K562 (cell line): ENCODE results near the gene RPS27. TPM values are rescaled to one million over a fixed set of nuclear protein-coding genes. Genes with fewer than 3 reads are reported as not detected.

Source experiments
- ATF1 ChIP-seq, 2 experiments: fragments of 450-650 bp in 1 of 2; IDR thresholded peaks; 2 replicates each; pipeline ENCODE4 v1.6.1; 2016; ENCODE audit warnings: missing compliant biosample characterization in 1 of 2, missing genetic modification characterization in 1 of 2
- BCOR ChIP-seq: fragments of 450-650 bp; IDR thresholded peaks from 2 replicates; pipeline ENCODE4 v1.6.1; 2016
- ELF1 ChIP-seq: fragments of 200-800 bp; sonication (Bioruptor generic); IDR thresholded peaks from 2 replicates; pipeline ENCODE4 v1.6.1; 2016; ENCODE audit warnings: missing genetic modification characterization, missing compliant biosample characterization
- HEY1 ChIP-seq: fragments of 250-450 bp; sonication (Bioruptor Pico); IDR thresholded peaks from 2 replicates; pipeline ENCODE4 v1.5.0; 2020; ENCODE audit warnings: mild to moderate bottlenecking, moderate library complexity, borderline replicate concordance
- HNRNPK ChIP-seq: fragments of 200-400 bp; formaldehyde crosslinking; IDR thresholded peaks from one replicate; pipeline ENCODE4 v1.6.1; 2018; ENCODE audit warnings: mild to moderate bottlenecking, low read depth, low read length; ENCODE audit not compliant: poor library complexity, severe bottlenecking
- MAFK ChIP-seq: IDR thresholded peaks from 2 replicates; pipeline ENCODE4 v1.6.1; 2011; ENCODE audit warnings: low read length, improper control_type of control experiment
- PCBP2 ChIP-seq: fragments of 200-400 bp; formaldehyde crosslinking; IDR thresholded peaks from 2 replicates; pipeline ENCODE4 v1.6.1; 2018; ENCODE audit warnings: low read length, low read depth, mild to moderate bottlenecking, moderate library complexity; ENCODE audit not compliant: poor library complexity, severe bottlenecking
- POLR2G ChIP-seq: fragments of 200-400 bp; formaldehyde crosslinking; IDR thresholded peaks from 2 replicates; pipeline ENCODE4 v1.6.1; 2017; ENCODE audit warnings: low read depth, mild to moderate bottlenecking, antibody characterized with exemption, low read length, moderate library complexity
- POLR3G ChIP-seq: IDR thresholded peaks from 2 replicates; pipeline ENCODE4 v1.6.1; 2011; ENCODE audit not compliant: insufficient read length, insufficient replicate concordance; ENCODE audit errors: extremely low read depth
- RB1 ChIP-seq: fragments of 450-650 bp; IDR thresholded peaks from 2 replicates; pipeline ENCODE4 v1.6.1; 2017; ENCODE audit warnings: low read depth, mild to moderate bottlenecking
- RFX1 ChIP-seq: fragments of 450-650 bp; IDR thresholded peaks from 2 replicates; pipeline ENCODE4 v1.6.1; 2016; ENCODE audit warnings: mild to moderate bottlenecking, moderate library complexity
- TAF9B ChIP-seq: fragments of 450-650 bp; IDR thresholded peaks from 2 replicates; pipeline ENCODE4 v1.6.1; 2018; ENCODE audit warnings: mild to moderate bottlenecking; ENCODE audit not compliant: partially characterized antibody
- ZC3H4 ChIP-seq: sonication (generic); formaldehyde crosslinking; IDR thresholded peaks from 2 replicates; pipeline ENCODE4 v1.9.0; 2021; ENCODE audit warnings: missing genetic modification reagents, borderline replicate concordance
- ZFP30 ChIP-seq: fragments of 250-450 bp; sonication (Bioruptor Pico); IDR thresholded peaks from 2 replicates; pipeline ENCODE4 v1.8.0; 2022; ENCODE audit warnings: moderate library complexity, mild to moderate bottlenecking, inconsistent platforms, borderline replicate concordance
- ZNF282 ChIP-seq: sonication (generic); formaldehyde crosslinking; IDR thresholded peaks from 2 replicates; pipeline ENCODE4 v1.8.1; 2023; ENCODE audit warnings: missing genetic modification reagents
- ZNF551 ChIP-seq: fragments of 250-450 bp; sonication (Bioruptor Pico); IDR thresholded peaks from 2 replicates; pipeline ENCODE4 v1.5.0; 2021; ENCODE audit warnings: mild to moderate bottlenecking, moderate library complexity
- ZNF584 ChIP-seq: fragments of 200-800 bp; sonication (Bioruptor generic); IDR thresholded peaks from 2 replicates; pipeline ENCODE4 v1.6.1; 2016; ENCODE audit warnings: low read depth, mild to moderate bottlenecking, missing genetic modification characterization, missing compliant biosample characterization
- polyA plus RNA-seq, 8 experiments: library from polyadenylated mRNA; depleted of rRNA in 4 of 8; stranded (reverse) in 5 of 8; unstranded in 3 of 8; fragments of >200 nt; fragmentation: Nextera tagmentation in 2 of 8; fragmentation: Illumina TruSeq in 1 of 8; extraction: Ambion mirVana in 2 of 8; extraction: Trizol in 1 of 8; gene quantifications; 2 replicates each; pipeline versions ENCODE4 v1.2.1 to v1.2.3, GENCODE V29; 2011 to 2014; ENCODE audit warnings: inconsistent platforms in 1 of 8, missing spikeins in 1 of 8
- total RNA-seq, 7 experiments: library from RNA; depleted of rRNA in 6 of 7; stranded (reverse); fragments of >200 nt in 6 of 7; fragmentation: Illumina TruSeq in 2 of 7; extraction: Trizol in 2 of 7; gene quantifications; 2 replicates each; pipeline versions ENCODE4 v1.2.1 to v1.2.3, GENCODE V29; 2011 to 2021; ENCODE audit warnings: low replicate concordance in 1 of 7
- TF ChIP-seq, protein P1 (sequence below): sonication (generic); formaldehyde crosslinking; IDR thresholded peaks from 2 replicates; pipeline ENCODE4 v1.8.1; 2023; ENCODE audit warnings: mild to moderate bottlenecking, missing genetic modification reagents
- TF ChIP-seq, protein P2 (sequence below): fragments of 450-650 bp; conservative IDR thresholded peaks from 2 replicates; pipeline ENCODE4 v1.6.1; 2016; ENCODE audit warnings: missing genetic modification characterization, low read depth, mild to moderate bottlenecking, control low read depth, missing compliant biosample characterization
- TF ChIP-seq, protein P3 (sequence below): sonication (generic); formaldehyde crosslinking; IDR thresholded peaks from 2 replicates; pipeline ENCODE4 v1.8.1; 2023; ENCODE audit warnings: mild to moderate bottlenecking, missing genetic modification reagents
- TF ChIP-seq, protein P4 (sequence below): fragments of 450-650 bp; formaldehyde crosslinking; IDR thresholded peaks from 2 replicates; pipeline ENCODE4 v1.4.0; 2020; ENCODE audit warnings: mild to moderate bottlenecking, moderate library complexity

RPS27 gene
- total and polyA plus RNA-seq, 9 of the 15 experiments (the other 6 are each of a cell fraction or from before 2014, with no cell fraction given), result 2,091 to 9,377 (median 6,706) TPM

DNA sequence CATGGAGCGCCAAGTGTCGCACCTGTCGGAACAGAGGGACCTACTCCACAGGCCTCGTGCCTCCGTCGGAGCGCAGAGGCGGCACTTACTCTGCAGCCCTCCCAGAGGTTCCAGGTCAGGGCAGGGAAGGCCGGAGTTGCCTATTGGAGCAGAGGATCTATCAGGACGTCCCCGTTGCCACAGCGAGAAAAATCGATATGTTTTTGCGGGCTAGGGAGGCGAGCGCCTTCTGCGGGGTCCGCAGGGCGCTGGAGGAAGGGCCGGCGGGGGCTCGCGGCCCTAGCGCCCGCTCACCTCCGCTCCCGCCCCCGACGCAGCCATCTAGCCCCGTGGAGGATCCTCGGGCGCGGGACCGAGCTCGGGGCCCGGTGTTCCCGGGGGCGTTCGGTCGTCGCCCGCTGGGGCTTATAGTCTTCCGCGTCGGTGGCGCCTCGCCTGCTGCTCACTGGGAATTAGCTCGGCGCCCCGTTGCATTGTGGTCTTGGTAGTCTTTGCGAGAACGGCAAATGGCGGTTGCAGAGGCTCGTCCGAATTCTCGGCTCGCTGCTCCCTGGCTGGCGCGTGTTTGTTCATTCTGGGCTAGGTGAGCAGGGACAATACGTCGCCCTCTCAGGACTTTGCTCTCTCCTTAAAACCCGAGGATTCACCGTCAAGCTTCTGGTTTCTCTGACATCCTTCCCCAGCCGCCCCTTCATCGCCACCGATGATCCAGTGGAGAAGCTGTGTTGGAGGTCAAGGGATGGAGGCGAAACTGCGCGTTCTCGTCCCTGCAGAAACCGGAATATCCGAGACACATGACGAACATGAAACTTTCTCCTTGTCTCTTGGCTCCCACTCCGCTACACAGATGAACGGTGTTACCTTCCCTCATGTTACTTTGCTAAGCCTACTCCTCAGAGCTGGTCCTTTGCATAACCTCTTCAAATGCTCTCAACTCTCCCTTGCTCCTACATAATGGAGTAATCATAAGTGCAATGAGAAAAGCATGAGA, 13.0 kb upstream of the RPS27 start, which contains the start of gene JTB (continued):
- TF ChIP-seq TAF9B (peak; percentile 72), ZNF551 (CRISPR knock-in tag) (no peak), RFX1 (no peak), HNRNPK (no peak), ELF1 (tag) (peak; percentile 87), POLR3G (no peak), ZC3H4 (no peak), RB1 (peak; percentile 64; the same call in 1 of the 2 replicates), BCOR (no peak), ATF1 (CRISPR knock-in tag; IDR thresholded peaks at IDR 0.05) (no peak; the same call in 1 of the 2 replicates), ATF1 (tag; IDR thresholded peaks at IDR 0.05) (peak; percentile 81), ZNF282 (CRISPR knock-in tag) (no peak), MAFK (no peak), HEY1 (no peak), ZFP30 (CRISPR knock-in tag) (no peak), PCBP2 (no peak), ZNF584 (CRISPR knock-in tag) (no peak), POLR2G (peak; percentile 98)
- TF ChIP-seq, protein P1, sequence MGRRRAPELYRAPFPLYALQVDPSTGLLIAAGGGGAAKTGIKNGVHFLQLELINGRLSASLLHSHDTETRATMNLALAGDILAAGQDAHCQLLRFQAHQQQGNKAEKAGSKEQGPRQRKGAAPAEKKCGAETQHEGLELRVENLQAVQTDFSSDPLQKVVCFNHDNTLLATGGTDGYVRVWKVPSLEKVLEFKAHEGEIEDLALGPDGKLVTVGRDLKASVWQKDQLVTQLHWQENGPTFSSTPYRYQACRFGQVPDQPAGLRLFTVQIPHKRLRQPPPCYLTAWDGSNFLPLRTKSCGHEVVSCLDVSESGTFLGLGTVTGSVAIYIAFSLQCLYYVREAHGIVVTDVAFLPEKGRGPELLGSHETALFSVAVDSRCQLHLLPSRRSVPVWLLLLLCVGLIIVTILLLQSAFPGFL (CRISPR knock-in tag), result no peak
- TF ChIP-seq, protein P2, sequence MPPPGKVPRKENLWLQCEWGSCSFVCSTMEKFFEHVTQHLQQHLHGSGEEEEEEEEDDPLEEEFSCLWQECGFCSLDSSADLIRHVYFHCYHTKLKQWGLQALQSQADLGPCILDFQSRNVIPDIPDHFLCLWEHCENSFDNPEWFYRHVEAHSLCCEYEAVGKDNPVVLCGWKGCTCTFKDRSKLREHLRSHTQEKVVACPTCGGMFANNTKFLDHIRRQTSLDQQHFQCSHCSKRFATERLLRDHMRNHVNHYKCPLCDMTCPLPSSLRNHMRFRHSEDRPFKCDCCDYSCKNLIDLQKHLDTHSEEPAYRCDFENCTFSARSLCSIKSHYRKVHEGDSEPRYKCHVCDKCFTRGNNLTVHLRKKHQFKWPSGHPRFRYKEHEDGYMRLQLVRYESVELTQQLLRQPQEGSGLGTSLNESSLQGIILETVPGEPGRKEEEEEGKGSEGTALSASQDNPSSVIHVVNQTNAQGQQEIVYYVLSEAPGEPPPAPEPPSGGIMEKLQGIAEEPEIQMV, result no peak
- TF ChIP-seq, protein P3, sequence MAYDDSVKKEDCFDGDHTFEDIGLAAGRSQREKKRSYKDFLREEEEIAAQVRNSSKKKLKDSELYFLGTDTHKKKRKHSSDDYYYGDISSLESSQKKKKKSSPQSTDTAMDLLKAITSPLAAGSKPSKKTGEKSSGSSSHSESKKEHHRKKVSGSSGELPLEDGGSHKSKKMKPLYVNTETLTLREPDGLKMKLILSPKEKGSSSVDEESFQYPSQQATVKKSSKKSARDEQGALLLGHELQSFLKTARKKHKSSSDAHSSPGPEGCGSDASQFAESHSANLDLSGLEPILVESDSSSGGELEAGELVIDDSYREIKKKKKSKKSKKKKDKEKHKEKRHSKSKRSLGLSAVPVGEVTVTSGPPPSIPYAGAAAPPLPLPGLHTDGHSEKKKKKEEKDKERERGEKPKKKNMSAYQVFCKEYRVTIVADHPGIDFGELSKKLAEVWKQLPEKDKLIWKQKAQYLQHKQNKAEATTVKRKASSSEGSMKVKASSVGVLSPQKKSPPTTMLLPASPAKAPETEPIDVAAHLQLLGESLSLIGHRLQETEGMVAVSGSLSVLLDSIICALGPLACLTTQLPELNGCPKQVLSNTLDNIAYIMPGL, result no peak
- TF ChIP-seq, protein P4, sequence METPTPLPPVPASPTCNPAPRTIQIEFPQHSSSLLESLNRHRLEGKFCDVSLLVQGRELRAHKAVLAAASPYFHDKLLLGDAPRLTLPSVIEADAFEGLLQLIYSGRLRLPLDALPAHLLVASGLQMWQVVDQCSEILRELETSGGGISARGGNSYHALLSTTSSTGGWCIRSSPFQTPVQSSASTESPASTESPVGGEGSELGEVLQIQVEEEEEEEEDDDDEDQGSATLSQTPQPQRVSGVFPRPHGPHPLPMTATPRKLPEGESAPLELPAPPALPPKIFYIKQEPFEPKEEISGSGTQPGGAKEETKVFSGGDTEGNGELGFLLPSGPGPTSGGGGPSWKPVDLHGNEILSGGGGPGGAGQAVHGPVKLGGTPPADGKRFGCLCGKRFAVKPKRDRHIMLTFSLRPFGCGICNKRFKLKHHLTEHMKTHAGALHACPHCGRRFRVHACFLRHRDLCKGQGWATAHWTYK (CRISPR knock-in tag), result no peak
